HFFc6 (cell line): ENCODE data around the gene GABRG3. TPM values are rescaled to one million over a fixed set of nuclear protein-coding genes. Genes with fewer than 3 reads are reported as not detected.

Experiments
- DNase-seq: peaks from one replicate; pipeline ENCODE4 v3.0.0-alpha.2; 2018
- H3K27ac Mint-ChIP-seq: 2 replicates; pipeline ENCODE4 v1.8.0; 2020; ENCODE audit warnings: mild to moderate bottlenecking, mixed read lengths
- H3K27me3 Mint-ChIP-seq: 2 replicates; pipeline ENCODE4 v1.8.0; 2021; ENCODE audit warnings: mild to moderate bottlenecking, moderate library complexity, mixed read lengths; ENCODE audit not compliant: insufficient read depth
- H3K36me3 Mint-ChIP-seq: 2 replicates; pipeline ENCODE4 v1.8.0; 2021; ENCODE audit warnings: low read depth, mixed read lengths
- H3K4me1 Mint-ChIP-seq: 2 replicates; pipeline ENCODE4 v1.8.0; 2020; ENCODE audit warnings: low read depth, mixed read lengths
- H3K4me3 Mint-ChIP-seq: 2 replicates; pipeline ENCODE4 v1.8.0; 2020; ENCODE audit warnings: mild to moderate bottlenecking, moderate library complexity, mixed read lengths
- H3K9me3 Mint-ChIP-seq: 2 replicates; pipeline ENCODE4 v1.8.0; 2020; ENCODE audit warnings: mild to moderate bottlenecking, mixed read lengths
- total RNA-seq, 6 experiments: library from RNA; stranded (reverse); fragmentation: NEBNext Ultra II Directional; extraction: Animal tissue kit (Norgen Biotek cat#: 25700); gene quantifications; 2 replicates in 1 of 6; 3 replicates in 5 of 6; pipeline ENCODE4 v1.2.3, GENCODE V29; 2021
- TF ChIP-seq, protein P1 (sequence below): fragments of 200-600 bp; sonication (generic); IDR thresholded peaks from 2 replicates; pipeline ENCODE4 v1.5.0; 2021; ENCODE audit warnings: antibody characterized with exemption, mild to moderate bottlenecking

The GABRG3 gene
- total RNA-seq, 6 experiments from 2014 or later = not detected

DNA sequence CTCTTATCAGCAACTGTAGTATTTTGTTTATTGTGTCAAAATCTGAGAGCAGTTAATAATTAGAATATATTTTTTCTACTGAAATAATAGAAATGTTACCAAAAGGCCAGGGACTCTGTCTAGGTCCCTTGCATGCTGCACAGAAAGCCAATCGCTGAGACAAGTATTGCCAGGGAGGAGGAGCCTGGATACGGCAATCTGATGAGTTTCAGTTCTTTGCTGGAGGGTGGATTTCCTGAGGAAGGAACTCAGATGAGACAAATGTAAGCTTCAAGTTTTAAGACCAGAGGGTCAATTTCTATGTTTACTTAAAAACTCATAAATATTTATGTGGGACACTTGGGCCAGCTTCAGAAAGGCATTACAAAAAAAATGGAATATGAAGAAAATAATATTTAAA lies 252.2 kb downstream of the GABRG3 start:
- Mint-ChIP-seq H3K9me3 (peaks cover 64% of the 10 kb centered on the region), H3K27ac (no peak overlapping the region), H3K27me3 (no peaks in the 10 kb centered on the region), H3K4me3 (no peak overlapping the region), H3K4me1 (no peaks in the 10 kb centered on the region), H3K36me3 (peaks cover 5% of the 10 kb centered on the region; the same call in 1 of the 2 replicates)
- TF ChIP-seq, protein P1, sequence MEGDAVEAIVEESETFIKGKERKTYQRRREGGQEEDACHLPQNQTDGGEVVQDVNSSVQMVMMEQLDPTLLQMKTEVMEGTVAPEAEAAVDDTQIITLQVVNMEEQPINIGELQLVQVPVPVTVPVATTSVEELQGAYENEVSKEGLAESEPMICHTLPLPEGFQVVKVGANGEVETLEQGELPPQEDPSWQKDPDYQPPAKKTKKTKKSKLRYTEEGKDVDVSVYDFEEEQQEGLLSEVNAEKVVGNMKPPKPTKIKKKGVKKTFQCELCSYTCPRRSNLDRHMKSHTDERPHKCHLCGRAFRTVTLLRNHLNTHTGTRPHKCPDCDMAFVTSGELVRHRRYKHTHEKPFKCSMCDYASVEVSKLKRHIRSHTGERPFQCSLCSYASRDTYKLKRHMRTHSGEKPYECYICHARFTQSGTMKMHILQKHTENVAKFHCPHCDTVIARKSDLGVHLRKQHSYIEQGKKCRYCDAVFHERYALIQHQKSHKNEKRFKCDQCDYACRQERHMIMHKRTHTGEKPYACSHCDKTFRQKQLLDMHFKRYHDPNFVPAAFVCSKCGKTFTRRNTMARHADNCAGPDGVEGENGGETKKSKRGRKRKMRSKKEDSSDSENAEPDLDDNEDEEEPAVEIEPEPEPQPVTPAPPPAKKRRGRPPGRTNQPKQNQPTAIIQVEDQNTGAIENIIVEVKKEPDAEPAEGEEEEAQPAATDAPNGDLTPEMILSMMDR = no peak
- DNase-seq = no peak

DNA sequence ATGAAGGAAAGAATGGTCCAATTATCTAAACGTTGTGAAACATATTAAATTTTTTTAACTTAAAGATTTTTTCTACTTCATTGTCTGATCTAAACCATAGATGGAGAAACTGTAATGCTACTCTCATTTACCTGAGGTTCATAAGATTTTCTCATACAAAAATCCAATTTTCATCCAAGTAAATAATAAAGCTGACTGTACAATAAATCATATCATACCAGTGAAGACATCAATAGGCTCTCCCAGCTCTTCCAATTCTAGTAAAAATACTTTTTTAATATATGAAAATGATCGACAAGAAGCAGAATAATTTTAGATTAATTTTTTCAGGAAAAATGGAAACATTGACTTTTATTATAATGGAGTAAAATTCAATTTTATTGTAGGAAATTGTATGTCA lies 260.8 kb downstream of the GABRG3 start:
- Mint-ChIP-seq H3K27me3 (peaks cover 1% of the 10 kb centered on the region; the same call in 1 of the 2 replicates), H3K36me3 (peaks cover 2% of the 10 kb centered on the region; the same call in 1 of the 2 replicates), H3K4me1 (no peaks in the 10 kb centered on the region), H3K27ac (no peak overlapping the region), H3K9me3 (peaks cover 43% of the 10 kb centered on the region), H3K4me3 (no peak overlapping the region)
- TF ChIP-seq, protein P1 = no peak
- no peak for DNase-seq

DNA sequence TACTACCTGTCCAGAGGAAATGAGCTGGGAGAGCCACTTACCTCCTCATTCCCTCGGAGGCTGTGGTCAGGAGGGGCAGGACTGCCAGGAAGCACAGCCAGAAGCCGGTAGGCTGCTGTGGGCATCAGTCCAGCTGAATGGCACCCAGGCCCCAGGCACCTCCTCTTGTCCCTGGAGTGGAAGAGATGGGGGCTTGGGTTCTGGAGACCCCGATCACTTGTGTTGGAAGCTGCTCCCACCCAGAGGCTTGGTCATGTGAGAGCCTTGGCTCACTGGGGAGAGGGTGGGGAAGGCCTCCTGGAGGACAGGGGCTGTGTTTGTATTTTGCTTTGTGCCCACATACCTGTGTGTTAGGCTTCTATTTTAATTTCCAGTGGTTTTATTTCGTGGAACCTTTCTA lies 261.9 kb downstream of the GABRG3 start:
- TF ChIP-seq, protein P1 = no peak
- peaks cover 1% of the 10 kb centered on the region; the same call in 1 of the 2 replicates for H3K27me3 Mint-ChIP-seq
- H3K4me3 Mint-ChIP-seq = no peak overlapping the region
- no peak for DNase-seq
- peaks cover 50% of the 10 kb centered on the region for H3K9me3 Mint-ChIP-seq
- no peaks in the 10 kb centered on the region for H3K4me1 Mint-ChIP-seq
- peaks cover 7% of the 10 kb centered on the region; the same call in 1 of the 2 replicates for H3K36me3 Mint-ChIP-seq
- H3K27ac Mint-ChIP-seq = no peak overlapping the region

DNA sequence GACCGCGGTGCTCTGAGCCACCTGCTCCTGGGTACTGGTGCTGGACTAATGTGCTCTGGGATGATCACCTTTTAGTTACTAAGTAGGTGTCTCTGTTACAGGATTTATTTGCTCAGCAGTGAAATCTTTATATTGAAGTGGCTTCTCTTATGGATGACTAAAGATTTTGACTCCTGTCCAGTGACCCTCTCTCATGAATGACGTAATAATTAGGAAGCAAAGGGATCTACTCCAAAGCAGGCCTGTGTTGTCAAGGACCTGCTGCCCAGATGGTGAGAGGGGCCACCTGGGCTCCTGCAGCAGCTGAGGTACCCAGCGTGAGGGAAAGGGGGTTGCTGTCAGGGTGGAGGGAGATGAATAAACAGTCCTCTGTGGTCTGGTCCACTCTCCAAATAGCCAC lies 263.6 kb downstream of the GABRG3 start:
- H3K4me1 Mint-ChIP-seq = no peaks in the 10 kb centered on the region
- TF ChIP-seq, protein P1 = no peak
- peaks cover 7% of the 10 kb centered on the region; the same call in 1 of the 2 replicates for H3K36me3 Mint-ChIP-seq
- DNase-seq = no peak
- peaks cover 51% of the 10 kb centered on the region for H3K9me3 Mint-ChIP-seq
- no peaks in the 10 kb centered on the region for H3K27me3 Mint-ChIP-seq
- no peak overlapping the region for H3K4me3 Mint-ChIP-seq
- no peak overlapping the region for H3K27ac Mint-ChIP-seq

DNA sequence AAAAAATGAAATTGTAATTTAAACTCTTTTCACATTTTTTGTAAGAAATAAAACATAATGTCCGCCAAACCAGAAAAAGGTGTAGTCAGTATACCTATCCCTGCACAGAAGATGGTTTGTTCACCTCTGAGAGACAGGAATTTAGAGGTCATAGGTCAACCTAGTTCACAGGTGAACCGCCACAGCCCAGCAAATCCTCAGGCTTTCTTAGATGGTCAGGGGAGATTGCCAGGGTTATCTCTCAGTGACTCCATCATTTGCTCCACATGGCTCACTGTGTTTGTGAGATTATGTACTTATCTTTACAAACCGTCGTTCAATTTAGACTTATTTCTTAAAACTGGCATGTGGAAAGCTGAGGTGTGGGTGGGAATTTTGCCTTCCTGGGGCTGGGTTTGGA lies 264.2 kb downstream of the GABRG3 start:
- H3K36me3 Mint-ChIP-seq = peaks cover 7% of the 10 kb centered on the region; the same call in 1 of the 2 replicates
- no peaks in the 10 kb centered on the region for H3K27me3 Mint-ChIP-seq
- no peak overlapping the region for H3K4me3 Mint-ChIP-seq
- no peak overlapping the region for H3K27ac Mint-ChIP-seq
- DNase-seq = no peak
- TF ChIP-seq, protein P1 = no peak
- no peaks in the 10 kb centered on the region for H3K4me1 Mint-ChIP-seq
- H3K9me3 Mint-ChIP-seq = peaks cover 45% of the 10 kb centered on the region

DNA sequence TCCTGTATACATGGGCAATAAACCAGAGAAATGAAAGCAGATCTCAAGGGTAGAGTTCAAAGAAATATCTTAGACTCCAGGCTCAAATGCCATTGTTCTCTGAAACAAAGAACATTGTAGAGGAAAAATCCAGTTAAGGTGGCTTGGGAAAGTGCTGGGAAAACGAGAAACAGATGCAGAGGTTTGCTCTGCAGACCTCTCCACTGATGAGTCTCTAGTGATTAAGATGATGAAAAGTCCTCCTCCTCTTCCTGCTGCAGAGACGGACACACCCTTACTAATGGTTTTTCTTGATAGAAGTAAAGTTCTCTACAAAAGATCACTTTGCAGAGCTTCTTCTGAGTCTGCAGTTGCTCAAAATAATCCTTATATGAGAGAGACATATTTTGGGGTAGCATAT lies 264.7 kb downstream of the GABRG3 start:
- peaks cover 45% of the 10 kb centered on the region for H3K9me3 Mint-ChIP-seq
- no peak for DNase-seq
- H3K36me3 Mint-ChIP-seq = peaks cover 7% of the 10 kb centered on the region; the same call in 1 of the 2 replicates
- H3K4me1 Mint-ChIP-seq = no peaks in the 10 kb centered on the region
- TF ChIP-seq, protein P1 = no peak
- H3K27ac Mint-ChIP-seq = no peak overlapping the region
- H3K4me3 Mint-ChIP-seq = no peak overlapping the region
- no peaks in the 10 kb centered on the region for H3K27me3 Mint-ChIP-seq
